ENCODE results near the gene ACVRL1. TPM values are rescaled to one million over a fixed set of nuclear protein-coding genes. Genes with fewer than 3 reads are reported as not detected.
A peak's percentile ranks its signal among the peaks of the same experiment; 100 is the strongest.

ACVRL1 gene
- total RNA-seq, 1 donor from 2014 or later, result 223 TPM

DNA sequence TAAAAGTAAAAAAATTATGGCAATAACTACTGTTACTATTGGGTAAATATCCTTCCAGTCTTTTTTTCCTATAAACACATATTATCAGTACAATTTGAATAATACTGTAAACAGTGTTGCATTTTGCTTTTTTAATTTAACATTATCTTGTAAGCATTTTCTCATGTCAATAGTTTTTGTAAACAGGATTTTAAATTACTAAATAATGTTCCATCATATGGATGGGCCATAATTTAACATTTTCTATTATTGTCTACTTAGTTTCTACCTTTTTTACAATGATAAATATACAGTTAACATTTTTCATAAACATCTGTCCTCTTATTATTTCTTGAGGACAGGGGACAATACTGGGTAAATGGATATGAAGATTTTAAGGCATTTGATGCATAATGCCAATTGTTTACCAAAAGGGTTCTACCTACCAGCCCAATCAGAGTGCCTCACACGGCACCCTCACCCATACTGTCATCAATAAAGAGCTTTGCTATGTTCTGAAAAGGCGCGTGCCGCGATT, 43.4 kb downstream of the ACVRL1 start:
- no peaks in the 10 kb centered on the region for H3K9me3 ChIP-seq
- intact Hi-C loops (cut with DNase I), result no loop called here
- peak overlapping the region; percentile 47 for H3K4me3 ChIP-seq
- H3K4me1 ChIP-seq, result peaks cover 31% of the 10 kb centered on the region
- ATAC-seq (no peak), DNase-seq (no peak)
- peak overlapping the region; percentile 2 for H3K27ac ChIP-seq
- no peaks in the 10 kb centered on the region for H3K27me3 ChIP-seq
- H3K36me3 ChIP-seq, result no peaks in the 10 kb centered on the region
- TF ChIP-seq, protein P1, sequence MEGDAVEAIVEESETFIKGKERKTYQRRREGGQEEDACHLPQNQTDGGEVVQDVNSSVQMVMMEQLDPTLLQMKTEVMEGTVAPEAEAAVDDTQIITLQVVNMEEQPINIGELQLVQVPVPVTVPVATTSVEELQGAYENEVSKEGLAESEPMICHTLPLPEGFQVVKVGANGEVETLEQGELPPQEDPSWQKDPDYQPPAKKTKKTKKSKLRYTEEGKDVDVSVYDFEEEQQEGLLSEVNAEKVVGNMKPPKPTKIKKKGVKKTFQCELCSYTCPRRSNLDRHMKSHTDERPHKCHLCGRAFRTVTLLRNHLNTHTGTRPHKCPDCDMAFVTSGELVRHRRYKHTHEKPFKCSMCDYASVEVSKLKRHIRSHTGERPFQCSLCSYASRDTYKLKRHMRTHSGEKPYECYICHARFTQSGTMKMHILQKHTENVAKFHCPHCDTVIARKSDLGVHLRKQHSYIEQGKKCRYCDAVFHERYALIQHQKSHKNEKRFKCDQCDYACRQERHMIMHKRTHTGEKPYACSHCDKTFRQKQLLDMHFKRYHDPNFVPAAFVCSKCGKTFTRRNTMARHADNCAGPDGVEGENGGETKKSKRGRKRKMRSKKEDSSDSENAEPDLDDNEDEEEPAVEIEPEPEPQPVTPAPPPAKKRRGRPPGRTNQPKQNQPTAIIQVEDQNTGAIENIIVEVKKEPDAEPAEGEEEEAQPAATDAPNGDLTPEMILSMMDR (IDR thresholded peaks at IDR 0.05), result no peak

DNA sequence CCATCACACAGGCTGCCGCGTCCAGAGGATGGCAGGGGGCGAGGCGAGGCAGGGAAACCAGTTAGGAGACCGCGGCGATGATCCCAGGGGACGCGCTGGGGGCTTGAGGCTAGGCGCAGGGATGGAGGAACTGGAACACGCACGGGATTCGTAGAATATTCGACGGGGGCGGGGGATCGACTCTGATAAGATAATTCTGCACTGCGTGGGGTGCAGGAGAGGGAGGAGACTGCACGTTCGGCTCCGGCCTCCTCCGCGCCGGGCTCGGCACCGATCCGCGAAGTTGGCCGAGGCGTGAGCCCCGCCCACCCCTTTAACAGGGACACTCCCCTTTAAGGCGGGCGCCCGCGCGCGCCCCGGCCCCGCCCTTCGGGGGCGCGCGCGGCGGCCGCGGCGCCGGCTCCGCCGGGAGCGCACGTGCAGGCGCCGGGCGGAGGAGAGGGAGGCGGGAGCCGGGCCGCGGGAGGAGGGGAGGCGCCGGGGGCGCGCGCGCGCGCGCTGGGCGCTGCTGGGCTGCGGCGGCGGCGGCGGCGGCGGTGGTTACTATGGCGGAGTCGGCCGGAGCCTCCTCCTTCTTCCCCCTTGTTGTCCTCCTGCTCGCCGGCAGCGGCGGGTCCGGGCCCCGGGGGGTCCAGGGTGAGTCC, 44.0 kb downstream of the ACVRL1 start, which contains the start of gene ACVR1B:
ACVR1B (plus strand) TSS at position 501 of the 644 bp plus-strand sequence; CDS start at position 546, 45 bp downstream.
- intact Hi-C loops (cut with DNase I), result no loop called here
- Histone ChIP-seq H3K9me3 (no peaks in the 10 kb centered on the region), H3K4me3 (peak within 1 kb of the TSS; percentile 99), H3K36me3 (no peaks in the 10 kb centered on the region), H3K27ac (peak within 1 kb of the TSS; percentile 94), H3K4me1 (peaks cover 37% of the 10 kb centered on the region), H3K27me3 (no peaks in the 10 kb centered on the region)
- peak; percentile 96 for DNase-seq
- TF ChIP-seq, protein P1 (IDR thresholded peaks at IDR 0.05), result no peak
- peak; percentile 95 for ATAC-seq

DNA sequence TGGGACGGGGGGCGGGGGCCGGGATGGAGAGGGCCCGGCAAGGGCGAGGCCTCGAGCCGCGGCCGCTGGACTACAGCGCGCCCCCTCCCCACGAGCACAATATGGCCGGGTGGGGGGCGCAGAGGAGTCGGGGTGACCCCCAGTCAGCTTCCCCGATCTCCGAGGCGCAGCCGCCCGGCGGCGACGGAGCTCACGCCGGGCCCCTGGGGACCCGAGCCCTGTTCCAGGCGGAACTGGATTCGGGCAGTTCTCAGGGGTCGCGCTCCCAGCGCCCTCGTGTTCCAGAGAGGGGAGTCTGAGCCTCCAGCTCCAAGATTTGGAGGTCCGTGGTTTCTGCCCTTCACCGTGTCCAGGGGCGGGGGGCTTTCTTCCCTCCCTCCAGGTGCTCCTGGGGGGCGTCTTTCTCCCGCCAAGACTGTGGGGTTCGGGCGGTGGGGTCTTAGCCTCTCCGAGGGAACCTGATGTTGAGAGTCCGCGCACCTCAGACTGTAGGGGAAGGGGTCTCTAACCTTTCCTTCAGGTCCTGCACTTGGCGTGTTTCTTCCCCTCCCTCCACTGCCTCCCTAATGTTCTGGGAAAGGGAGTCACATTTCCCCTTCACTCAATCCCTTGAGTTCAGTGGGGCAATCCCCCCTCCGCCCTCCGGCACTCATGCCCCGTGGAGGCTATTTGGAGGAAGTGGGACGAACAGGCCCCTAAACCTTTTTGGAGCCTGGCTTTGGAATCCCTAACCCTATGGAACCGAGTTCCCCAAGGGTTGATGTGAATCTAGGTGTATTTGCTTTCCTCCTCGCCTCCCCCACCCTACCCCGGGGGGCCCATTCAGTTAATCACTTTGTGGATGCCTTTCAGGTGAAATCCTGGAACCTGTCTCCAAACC, 44.8 kb downstream of the ACVRL1 start:
- Histone ChIP-seq H3K4me3 (peak overlapping the region; percentile 99), H3K27ac (peak overlapping the region; percentile 94), H3K27me3 (no peaks in the 10 kb centered on the region), H3K9me3 (no peaks in the 10 kb centered on the region), H3K4me1 (peaks cover 38% of the 10 kb centered on the region), H3K36me3 (no peaks in the 10 kb centered on the region)
- DNase-seq (peak; percentile 75), ATAC-seq (peak; percentile 36)
- TF ChIP-seq, protein P1 (IDR thresholded peaks at IDR 0.05), result no peak
- intact Hi-C loops (cut with DNase I), result no loop called here

DNA sequence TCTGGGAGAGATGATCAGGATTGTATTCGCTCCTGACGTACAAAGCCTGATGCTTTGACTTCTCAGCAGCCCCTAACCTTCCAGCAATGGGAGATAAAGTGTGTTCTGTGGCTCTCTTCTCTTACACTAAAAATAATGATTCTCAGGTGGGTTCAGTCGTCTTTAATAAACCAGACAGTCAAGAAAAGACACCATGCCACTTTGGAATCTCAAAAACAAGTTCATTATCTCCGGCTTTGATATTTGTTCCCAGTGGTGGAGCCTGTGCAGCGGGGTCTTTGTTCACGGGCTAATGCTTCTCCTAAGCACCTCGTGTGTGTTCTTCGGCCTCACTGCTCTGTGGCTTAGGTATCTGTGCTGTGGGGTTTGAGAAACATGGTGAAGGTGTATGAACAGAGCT, 45.8 kb downstream of the ACVRL1 start:
- H3K4me3 ChIP-seq, result peak overlapping the region; percentile 99
- no peaks in the 10 kb centered on the region for H3K36me3 ChIP-seq
- H3K27ac ChIP-seq, result peak overlapping the region; percentile 25
- H3K4me1 ChIP-seq, result peaks cover 38% of the 10 kb centered on the region
- TF ChIP-seq, protein P1 (IDR thresholded peaks at IDR 0.05), result no peak
- H3K9me3 ChIP-seq, result no peaks in the 10 kb centered on the region
- ATAC-seq, result no peak
- intact Hi-C loops (cut with DNase I), result no loop called here
- no peak for DNase-seq
- H3K27me3 ChIP-seq, result no peaks in the 10 kb centered on the region

DNA sequence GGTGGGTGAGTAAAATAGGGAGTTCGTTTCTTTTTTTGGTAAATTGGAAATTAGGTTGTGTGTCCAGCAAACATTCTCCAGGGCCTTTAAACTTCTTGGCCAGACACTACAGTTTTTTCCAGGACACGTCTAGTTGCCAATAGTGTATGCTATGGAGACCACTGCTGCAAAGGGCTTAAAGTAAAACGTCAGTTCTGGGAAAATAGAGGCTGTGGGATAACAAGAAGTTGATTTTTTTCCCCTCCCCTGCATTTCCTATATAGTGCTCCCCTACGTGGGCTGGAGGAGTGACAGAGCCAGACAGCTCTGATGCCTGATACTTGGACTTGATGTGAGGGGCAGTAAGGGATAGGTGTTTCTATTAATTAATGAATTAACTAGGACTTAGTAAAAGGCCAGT, 46.6 kb downstream of the ACVRL1 start:
- TF ChIP-seq, protein P1 (IDR thresholded peaks at IDR 0.05), result no peak
- H3K4me3 ChIP-seq, result peak overlapping the region; percentile 99
- DNase-seq (no peak), ATAC-seq (no peak)
- peak overlapping the region; percentile 53 for H3K27ac ChIP-seq
- H3K9me3 ChIP-seq, result no peaks in the 10 kb centered on the region
- intact Hi-C loops (cut with DNase I), result no loop called here
- H3K36me3 ChIP-seq, result no peaks in the 10 kb centered on the region
- no peaks in the 10 kb centered on the region for H3K27me3 ChIP-seq
- H3K4me1 ChIP-seq, result peaks cover 43% of the 10 kb centered on the region

All from upper lobe of right lung (tissue), 1 donor.